ENCODE results near the gene CORO1C.

- TF ChIP-seq CTCF (conservative IDR thresholded peaks at IDR 0.05; ENCODE audit: low read depth, low read length) (no peak), EZH2 (IDR thresholded peaks at IDR 0.05; ENCODE audit: borderline replicate concordance, low read depth, low read length, poor library complexity, severe bottlenecking) (no peak)
Measured at GRCh38 chr12:108633081-108633533, 98.2 kb downstream of the CORO1C start.
